ENCODE measurements around the gene CREG2.

CREG2 gene

DNA sequence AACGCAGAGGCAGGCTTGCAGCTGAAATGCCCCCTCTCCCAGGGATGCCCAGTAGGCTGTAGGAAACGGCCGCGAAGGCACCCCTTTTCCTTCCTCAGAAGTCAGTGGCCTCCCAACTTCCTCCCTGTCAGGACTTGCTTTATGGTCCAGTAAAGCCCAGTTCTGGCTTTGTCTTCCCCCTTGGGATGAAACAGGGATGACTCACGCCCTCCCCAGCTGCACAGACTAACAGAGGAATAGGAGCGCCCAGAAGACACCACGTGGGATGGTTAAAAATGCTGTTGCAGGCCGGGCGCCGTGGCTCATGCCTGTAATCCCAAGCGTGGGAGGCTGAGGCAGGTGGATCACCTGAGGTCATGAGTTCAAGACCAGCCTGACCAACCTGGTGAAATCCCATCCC is 6.9 kb downstream of the CREG2 start:
- no peak overlapping the region for H2AFZ ChIP-seq (ENCODE audit: low read length)
- no peaks in the 10 kb centered on the region for H3K27me3 ChIP-seq (replicated peaks; ENCODE audit: insufficient read depth, low read length)
- no peaks in the 10 kb centered on the region for H3K9me3 ChIP-seq (replicated peaks; ENCODE audit: insufficient read depth, low read length)
- no peak for DNase-seq
- no peaks in the 10 kb centered on the region for H3K79me2 ChIP-seq (ENCODE audit: low read length)
- H3K4me1 ChIP-seq (ENCODE audit: low read length), result no peaks in the 10 kb centered on the region
- H3K9me2 ChIP-seq (replicated peaks; ENCODE audit: insufficient read depth, low read length), result no peaks in the 10 kb centered on the region
- no peaks in the 10 kb centered on the region for H4K20me1 ChIP-seq (ENCODE audit: insufficient read depth, low read length)
- TF ChIP-seq EZH2 (optimal IDR thresholded peaks at IDR 0.05; ENCODE audit: low read depth, low read length) (no peak), EZH2phosphoT487 (IDR thresholded peaks at IDR 0.05; ENCODE audit: low read length) (no peak)
- TF ChIP-seq, protein P1, sequence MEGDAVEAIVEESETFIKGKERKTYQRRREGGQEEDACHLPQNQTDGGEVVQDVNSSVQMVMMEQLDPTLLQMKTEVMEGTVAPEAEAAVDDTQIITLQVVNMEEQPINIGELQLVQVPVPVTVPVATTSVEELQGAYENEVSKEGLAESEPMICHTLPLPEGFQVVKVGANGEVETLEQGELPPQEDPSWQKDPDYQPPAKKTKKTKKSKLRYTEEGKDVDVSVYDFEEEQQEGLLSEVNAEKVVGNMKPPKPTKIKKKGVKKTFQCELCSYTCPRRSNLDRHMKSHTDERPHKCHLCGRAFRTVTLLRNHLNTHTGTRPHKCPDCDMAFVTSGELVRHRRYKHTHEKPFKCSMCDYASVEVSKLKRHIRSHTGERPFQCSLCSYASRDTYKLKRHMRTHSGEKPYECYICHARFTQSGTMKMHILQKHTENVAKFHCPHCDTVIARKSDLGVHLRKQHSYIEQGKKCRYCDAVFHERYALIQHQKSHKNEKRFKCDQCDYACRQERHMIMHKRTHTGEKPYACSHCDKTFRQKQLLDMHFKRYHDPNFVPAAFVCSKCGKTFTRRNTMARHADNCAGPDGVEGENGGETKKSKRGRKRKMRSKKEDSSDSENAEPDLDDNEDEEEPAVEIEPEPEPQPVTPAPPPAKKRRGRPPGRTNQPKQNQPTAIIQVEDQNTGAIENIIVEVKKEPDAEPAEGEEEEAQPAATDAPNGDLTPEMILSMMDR (IDR thresholded peaks at IDR 0.05; ENCODE audit: low read length), result no peak
- no peak overlapping the region for H3K4me2 ChIP-seq (ENCODE audit: low read depth, low read length)
- H3K36me3 ChIP-seq (replicated peaks; ENCODE audit: insufficient read depth, low read length), result no peaks in the 10 kb centered on the region
- H3K4me3 ChIP-seq (ENCODE audit: low read length), result no peak overlapping the region
- no peak overlapping the region for H3K27ac ChIP-seq (ENCODE audit: low read length)
- no peaks in the 10 kb centered on the region for H3F3A ChIP-seq (ENCODE audit: insufficient read depth, low read length)
- no peak overlapping the region for H3K9ac ChIP-seq (ENCODE audit: low read length)

DNA sequence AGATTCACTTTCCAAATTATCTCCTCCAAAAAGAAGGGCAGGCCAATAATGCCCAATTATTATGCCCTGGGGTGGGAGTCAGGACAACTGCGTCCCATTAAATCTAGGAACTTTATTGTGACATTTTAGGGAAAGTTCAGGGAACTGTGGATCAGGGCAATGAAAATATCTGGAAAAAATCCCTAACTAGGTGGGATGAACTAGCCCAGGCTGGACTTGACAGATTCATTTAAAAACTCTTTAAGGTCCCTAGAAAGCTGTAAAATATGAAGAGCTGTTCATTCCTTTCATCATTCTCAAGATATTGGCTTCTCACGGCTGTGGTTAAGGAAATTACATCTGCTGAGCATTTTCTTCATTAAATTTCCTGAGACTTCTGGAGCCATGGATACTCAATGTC is 8.2 kb downstream of the CREG2 start:
- no peaks in the 10 kb centered on the region for H3K79me2 ChIP-seq (ENCODE audit: low read length)
- no peak overlapping the region for H3K27ac ChIP-seq (ENCODE audit: low read length)
- no peaks in the 10 kb centered on the region for H3K9me3 ChIP-seq (replicated peaks; ENCODE audit: insufficient read depth, low read length)
- no peaks in the 10 kb centered on the region for H4K20me1 ChIP-seq (ENCODE audit: insufficient read depth, low read length)
- H3F3A ChIP-seq (ENCODE audit: insufficient read depth, low read length), result no peaks in the 10 kb centered on the region
- DNase-seq, result no peak
- H3K27me3 ChIP-seq (replicated peaks; ENCODE audit: insufficient read depth, low read length), result no peaks in the 10 kb centered on the region
- TF ChIP-seq EZH2 (optimal IDR thresholded peaks at IDR 0.05; ENCODE audit: low read depth, low read length) (no peak), EZH2phosphoT487 (IDR thresholded peaks at IDR 0.05; ENCODE audit: low read length) (no peak)
- TF ChIP-seq, protein P1 (IDR thresholded peaks at IDR 0.05; ENCODE audit: low read length), result no peak
- H3K36me3 ChIP-seq (replicated peaks; ENCODE audit: insufficient read depth, low read length), result no peaks in the 10 kb centered on the region
- H3K9me2 ChIP-seq (replicated peaks; ENCODE audit: insufficient read depth, low read length), result no peaks in the 10 kb centered on the region
- H3K4me1 ChIP-seq (ENCODE audit: low read length), result no peaks in the 10 kb centered on the region
- no peak overlapping the region for H2AFZ ChIP-seq (ENCODE audit: low read length)
- H3K9ac ChIP-seq (ENCODE audit: low read length), result no peak overlapping the region
- no peak overlapping the region for H3K4me3 ChIP-seq (ENCODE audit: low read length)
- no peak overlapping the region for H3K4me2 ChIP-seq (ENCODE audit: low read depth, low read length)

DNA sequence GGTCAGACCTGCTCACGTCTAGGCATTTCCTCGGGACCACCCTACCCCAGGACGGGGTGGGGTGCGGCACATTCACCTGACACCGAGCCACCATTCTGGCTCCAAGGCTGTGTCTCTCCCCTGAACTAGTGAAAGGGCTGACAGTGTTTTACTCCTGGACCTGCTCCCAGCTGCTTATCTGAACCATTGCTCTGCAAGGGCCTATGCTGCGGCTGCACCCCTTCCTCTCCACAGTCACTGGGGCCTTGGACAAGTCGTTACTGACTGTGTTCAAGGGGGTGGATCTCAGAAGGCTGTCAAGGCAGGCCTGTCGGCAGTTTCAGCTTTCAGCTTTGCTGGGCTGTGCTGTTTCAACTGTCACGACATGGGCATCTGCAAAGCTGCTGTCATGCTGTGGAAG is 11.7 kb downstream of the CREG2 start:
- TF ChIP-seq EZH2 (optimal IDR thresholded peaks at IDR 0.05; ENCODE audit: low read depth, low read length), result no peak
- Histone ChIP-seq H3K9me2 (replicated peaks; ENCODE audit: insufficient read depth, low read length) (no peaks in the 10 kb centered on the region), H3K9me3 (replicated peaks; ENCODE audit: insufficient read depth, low read length) (no peaks in the 10 kb centered on the region), H3F3A (ENCODE audit: insufficient read depth, low read length) (no peaks in the 10 kb centered on the region), H2AFZ (ENCODE audit: low read length) (no peak overlapping the region), H3K4me2 (ENCODE audit: low read depth, low read length) (no peak overlapping the region), H3K27ac (ENCODE audit: low read length) (no peak overlapping the region), H3K9ac (ENCODE audit: low read length) (no peak overlapping the region), H3K27me3 (replicated peaks; ENCODE audit: insufficient read depth, low read length) (no peaks in the 10 kb centered on the region), H3K79me2 (ENCODE audit: low read length) (no peaks in the 10 kb centered on the region), H3K4me3 (ENCODE audit: low read length) (no peak overlapping the region), H3K36me3 (replicated peaks; ENCODE audit: insufficient read depth, low read length) (no peaks in the 10 kb centered on the region), H3K4me1 (ENCODE audit: low read length) (no peaks in the 10 kb centered on the region), H4K20me1 (ENCODE audit: insufficient read depth, low read length) (no peaks in the 10 kb centered on the region)
- DNase-seq, result no peak

DNA sequence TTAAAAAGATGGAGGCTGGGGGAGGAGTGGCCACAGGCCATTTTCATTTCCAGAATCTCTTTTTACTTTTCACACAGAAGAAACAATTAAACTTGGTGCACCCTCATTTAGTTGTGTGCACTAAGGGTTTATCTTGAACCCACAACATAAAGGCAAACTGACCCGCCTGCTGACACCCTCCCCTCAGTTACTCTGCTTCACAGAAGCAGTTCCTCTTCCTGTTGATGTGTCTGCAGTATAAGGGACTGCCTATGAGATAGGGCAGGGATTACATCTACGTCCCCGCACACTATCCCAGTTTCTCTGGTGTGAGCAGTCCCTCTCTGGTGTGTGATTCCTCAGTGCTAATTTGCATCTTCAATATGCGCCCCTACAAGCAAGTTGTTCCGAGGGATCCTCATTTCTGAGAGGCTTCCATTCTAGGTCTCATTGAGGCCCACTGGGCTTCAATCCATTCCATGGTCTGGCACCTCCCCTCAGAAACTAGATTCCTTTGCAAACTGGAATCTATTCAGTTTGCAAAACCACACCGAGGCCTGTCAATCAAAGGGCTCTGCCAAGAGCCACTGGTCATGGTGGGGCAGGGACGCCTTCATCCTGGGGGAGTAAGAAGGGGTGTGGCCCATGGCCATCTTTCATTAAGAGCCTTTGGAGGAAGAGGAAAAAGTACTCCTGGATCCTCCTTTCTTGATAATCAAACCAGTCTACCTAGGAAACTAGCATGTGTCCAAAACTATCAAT is 12.3 kb downstream of the CREG2 start:
- Histone ChIP-seq H3K36me3 (replicated peaks; ENCODE audit: insufficient read depth, low read length) (no peaks in the 10 kb centered on the region), H3F3A (ENCODE audit: insufficient read depth, low read length) (no peaks in the 10 kb centered on the region), H3K4me3 (ENCODE audit: low read length) (no peak overlapping the region), H3K9me3 (replicated peaks; ENCODE audit: insufficient read depth, low read length) (no peaks in the 10 kb centered on the region), H3K27ac (ENCODE audit: low read length) (no peak overlapping the region), H4K20me1 (ENCODE audit: insufficient read depth, low read length) (no peaks in the 10 kb centered on the region), H3K9me2 (replicated peaks; ENCODE audit: insufficient read depth, low read length) (no peaks in the 10 kb centered on the region), H3K4me1 (ENCODE audit: low read length) (no peaks in the 10 kb centered on the region), H3K9ac (ENCODE audit: low read length) (no peak overlapping the region), H3K27me3 (replicated peaks; ENCODE audit: insufficient read depth, low read length) (no peaks in the 10 kb centered on the region), H3K4me2 (ENCODE audit: low read depth, low read length) (no peak overlapping the region), H3K79me2 (ENCODE audit: low read length) (no peaks in the 10 kb centered on the region), H2AFZ (ENCODE audit: low read length) (no peak overlapping the region)
- no peak for DNase-seq
- TF ChIP-seq EZH2phosphoT487 (IDR thresholded peaks at IDR 0.05; ENCODE audit: low read length) (no peak), EZH2 (optimal IDR thresholded peaks at IDR 0.05; ENCODE audit: low read depth, low read length) (no peak)
- TF ChIP-seq, protein P1 (IDR thresholded peaks at IDR 0.05; ENCODE audit: low read length), result no peak
